Stimulated activated CD8-positive, alpha-beta memory T cell treated with anti-CD3 and anti-CD28 coated beads, Interleukin-12 subunit alpha, Interleukin-12 subunit beta, amount 100 ng/mL, for 24 hours (primary cell): Measurements from ENCODE around the gene HSPA1L.
A peak's percentile ranks its signal among the peaks of the same experiment; 100 is the strongest.

Experiments used
- DNase-seq: peaks from one replicate; pipeline ENCODE4 v3.0.0-alpha.2; 2020; ENCODE audit errors: extremely low read depth

HSPA1L gene

DNA sequence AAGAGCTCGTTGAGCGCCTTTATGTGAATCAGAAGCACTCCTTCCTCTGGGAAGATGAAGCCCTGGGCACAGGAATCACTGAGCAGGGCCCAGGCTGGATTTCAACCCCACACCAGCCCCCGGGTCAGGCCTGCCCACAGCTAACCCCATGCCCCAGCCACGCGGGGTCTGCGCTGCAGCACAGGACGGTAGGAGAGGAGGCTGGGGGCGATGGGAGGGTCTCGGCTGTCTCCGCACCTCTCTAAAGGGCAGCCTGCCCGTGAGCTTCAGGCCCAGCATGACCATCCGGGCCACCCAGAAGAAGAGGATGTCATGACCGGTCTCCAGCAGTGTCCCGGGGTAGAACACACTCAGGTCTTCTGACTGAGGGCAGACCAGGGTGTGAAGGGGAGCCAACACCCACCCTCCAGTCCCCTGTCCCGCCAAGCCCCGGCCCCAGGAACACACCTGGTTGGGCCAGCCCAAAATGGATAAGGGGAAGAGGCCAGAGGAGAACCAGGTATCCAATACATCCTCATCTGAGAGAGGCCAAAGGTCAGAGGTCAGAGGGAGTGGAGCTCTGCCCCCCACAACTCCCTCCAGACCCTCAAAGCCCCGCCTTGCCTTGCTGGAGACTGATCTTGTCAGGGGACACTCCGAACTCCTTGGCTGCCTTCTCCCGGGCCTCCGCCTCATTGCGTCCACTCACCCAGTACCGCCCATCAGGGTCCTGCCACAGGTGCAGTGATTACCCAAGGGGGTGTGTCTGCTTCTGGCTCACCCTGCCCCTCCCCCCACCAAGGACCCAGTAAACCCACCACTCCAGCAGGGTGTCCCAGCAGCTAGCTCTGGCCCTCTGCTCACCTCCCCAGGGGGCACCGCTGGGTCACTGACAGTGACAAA, 33.6 kb downstream of the HSPA1L start:
- DNase-seq, result no peak

GRCh38 chr6:31780507-31781243, 34.4 kb downstream of the HSPA1L start:
- DNase-seq, result no peak

GRCh38 chr6:31779908-31780307, 35.2 kb downstream of the HSPA1L start:
- DNase-seq, result no peak

GRCh38 chr6:31778999-31779885, 35.8 kb downstream of the HSPA1L start:
- DNase-seq, result no peak

GRCh38 chr6:31778193-31778592, 36.9 kb downstream of the HSPA1L start:
- no peak for DNase-seq

DNA sequence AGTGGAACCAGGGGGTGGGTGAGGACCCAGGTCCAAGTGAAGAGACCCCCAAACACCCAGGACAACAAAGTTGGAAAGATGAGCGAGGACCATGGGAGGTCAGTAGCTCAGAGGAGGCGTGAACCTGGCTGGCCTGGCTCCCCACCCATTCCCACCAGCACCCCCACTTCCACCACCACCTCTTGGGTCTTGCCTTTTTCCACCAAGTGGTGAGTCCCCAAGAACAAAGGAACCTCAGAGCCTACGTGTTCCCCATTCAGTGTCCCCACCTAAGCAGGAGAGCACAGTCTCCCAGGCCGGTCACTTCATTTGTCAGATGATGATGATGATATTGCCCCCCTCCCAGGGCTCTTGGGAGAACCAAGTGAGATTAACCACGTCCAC, 37.4 kb downstream of the HSPA1L start:
- DNase-seq, result no peak

- peak; percentile 40 for DNase-seq
Observed at GRCh38 chr6:31776989-31777666, 38.0 kb downstream of the HSPA1L start, which contains the start of gene VWA7. Gene VWA7, minus strand, starts transcription at chr6:31777328. Its CDS starts 549 bp downstream, at chr6:31776779.

- DNase-seq, result no peak
Observed at GRCh38 chr6:31776485-31776988, 38.5 kb downstream of the HSPA1L start.

DNA sequence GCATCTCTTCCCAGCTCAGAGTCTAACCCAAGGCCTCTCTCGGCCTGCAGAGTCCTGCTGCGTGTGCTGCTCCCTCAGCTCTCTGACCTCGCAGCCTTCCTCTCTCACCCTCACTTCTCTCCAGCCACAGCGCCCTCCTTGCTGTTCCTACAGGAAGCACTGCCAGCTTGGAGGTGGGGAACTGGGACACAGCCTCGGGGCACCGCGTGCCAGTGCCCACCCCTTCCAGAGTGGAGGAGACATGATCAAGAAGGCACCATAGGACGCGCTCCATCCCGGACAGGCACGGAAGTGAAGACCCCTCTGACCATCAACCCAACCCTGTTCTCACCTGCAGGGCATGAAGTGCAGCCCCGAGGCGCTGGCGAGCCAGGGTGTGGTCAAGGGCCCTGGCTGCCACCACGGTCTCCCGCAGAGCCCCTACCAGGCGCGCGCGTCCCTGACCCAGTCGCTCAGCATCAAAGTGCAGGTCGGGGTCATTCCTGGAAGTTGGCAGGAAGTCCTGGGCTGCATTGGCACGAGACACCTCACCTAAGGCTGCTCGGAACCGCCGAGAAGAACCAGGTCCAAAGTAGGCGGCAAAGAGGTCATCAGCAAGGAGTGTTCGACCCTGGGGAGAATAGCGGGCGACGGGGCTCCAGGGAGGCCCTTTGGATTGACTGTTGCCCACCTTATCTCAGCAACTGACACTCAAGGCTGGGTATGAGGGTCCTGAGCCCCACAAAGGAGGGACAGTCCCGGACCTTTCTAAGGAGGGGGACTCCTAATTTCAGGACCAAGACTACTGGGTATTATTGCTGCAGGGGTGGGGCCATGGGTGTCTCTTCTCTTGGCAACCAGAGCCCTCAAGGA, 39.2 kb downstream of the HSPA1L start:
- DNase-seq, result no peak

DNA sequence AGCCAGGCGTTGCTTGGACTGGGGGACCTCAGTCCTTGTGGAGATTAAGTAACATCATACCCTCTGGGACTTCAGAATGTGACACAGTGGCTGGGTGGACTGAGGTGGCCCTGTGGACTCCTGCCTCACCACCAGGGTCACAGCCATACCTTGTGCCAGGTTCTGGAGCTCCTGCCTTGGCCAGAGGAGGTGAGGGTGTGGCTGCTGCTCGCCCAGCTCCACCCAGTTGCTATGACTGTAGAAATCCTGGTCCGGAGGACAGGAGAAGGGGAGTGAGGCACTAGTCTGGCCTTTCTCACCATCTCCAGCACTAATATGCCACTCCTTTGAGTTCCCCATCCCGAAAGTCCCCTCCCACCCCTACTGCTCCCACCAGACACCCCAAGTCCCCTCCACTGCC, 39.9 kb downstream of the HSPA1L start:
- no peak for DNase-seq

- DNase-seq, result no peak
Observed at GRCh38 chr6:31771992-31772358, 43.1 kb downstream of the HSPA1L start.

DNA sequence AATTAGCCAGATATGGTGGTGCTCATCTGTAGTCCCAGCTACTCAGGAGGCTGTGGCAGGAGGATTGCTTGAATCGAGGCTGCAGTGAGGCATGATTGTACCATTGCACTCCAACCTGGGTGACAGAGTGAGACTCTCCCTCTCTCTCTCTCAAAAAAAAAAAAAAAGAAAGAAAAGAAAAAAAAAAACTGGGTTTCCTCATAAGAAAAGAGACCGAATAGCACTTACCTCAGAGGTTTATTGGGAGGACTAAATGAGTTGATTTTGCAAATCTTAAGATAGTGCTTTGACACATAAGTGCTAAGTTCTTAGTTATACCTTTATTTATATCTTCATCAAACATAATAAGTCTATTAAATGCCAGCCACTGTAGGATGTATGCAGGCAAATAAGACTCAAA, 44.2 kb downstream of the HSPA1L start:
- DNase-seq, result no peak

DNA sequence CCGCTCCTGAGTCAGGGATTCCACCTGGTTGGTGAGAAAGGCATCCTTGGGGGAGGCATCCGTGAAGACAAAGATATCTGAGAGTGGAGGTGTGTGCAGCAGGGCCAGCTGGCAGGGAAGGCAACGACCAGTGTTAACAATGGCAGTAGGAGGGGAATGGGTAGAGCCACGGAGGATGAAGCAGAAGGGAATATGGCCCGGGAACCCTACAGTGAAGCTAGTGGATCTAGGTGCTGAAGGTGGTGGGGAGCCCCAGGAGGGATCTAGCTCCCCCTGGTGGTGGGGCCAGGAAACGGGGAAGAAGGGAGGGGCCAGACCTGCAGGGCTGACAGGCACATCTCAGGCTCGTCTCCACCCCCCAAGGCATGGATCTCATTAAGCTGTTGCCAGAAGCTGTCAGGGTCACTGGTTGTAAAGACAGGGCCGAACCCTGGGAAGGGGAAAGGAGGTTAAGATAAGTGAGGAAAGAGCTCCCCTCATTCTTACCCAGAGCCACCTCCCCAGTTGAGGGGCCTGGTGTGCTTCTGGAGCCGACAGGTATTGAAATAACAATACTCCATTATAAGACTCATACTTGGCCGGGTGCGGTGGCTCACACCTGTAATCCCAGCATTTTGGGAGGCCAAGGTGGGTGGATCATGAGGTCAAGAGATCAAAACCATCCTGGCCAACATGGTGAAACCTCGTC, 45.3 kb downstream of the HSPA1L start:
- DNase-seq, result peak; percentile 49

DNA sequence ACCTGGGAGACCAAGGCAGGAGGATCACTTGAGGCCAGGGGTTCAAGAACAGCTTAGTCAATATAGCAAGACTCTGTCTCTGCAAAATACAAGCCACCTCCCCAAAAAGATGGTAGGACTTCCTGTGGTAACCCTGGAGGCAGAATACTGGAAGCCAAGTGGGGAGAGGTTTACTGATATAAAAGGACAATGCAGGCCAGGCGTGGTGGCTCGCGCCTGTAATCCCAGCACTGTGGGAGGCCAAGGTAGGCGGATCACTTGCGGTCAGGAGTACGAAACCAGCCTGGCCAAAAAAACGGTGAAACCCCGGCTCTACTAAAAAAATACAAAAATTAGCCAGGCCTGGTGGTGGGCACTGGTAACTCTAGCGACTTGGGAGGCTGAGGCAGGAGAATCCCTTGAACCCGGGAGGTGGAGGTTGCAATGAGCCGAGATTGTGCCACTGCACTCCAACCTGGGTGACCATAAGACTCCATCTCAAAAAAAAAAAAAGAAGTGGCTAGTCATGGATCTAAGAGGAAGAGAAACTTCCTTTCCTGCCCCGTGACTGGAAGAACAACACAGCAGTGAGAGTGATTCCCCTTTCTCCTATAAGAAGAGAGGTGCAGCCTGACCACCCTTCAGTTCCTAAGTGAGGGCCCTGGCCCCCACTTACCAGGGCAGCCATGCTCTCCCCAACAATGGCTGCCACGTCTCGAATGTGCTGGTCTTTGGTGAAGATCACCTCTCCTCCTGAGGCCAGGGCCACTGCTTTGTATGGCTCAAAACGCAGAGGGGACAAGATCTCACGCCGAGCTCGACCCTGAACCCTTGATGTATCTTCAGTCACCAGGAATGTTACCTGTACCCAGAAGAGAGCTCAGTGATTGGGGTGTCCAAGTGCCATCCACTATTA, 46.5 kb downstream of the HSPA1L start:
- no peak for DNase-seq

GRCh38 chr6:31767096-31767645, 47.9 kb downstream of the HSPA1L start:
- DNase-seq, result no peak

DNA sequence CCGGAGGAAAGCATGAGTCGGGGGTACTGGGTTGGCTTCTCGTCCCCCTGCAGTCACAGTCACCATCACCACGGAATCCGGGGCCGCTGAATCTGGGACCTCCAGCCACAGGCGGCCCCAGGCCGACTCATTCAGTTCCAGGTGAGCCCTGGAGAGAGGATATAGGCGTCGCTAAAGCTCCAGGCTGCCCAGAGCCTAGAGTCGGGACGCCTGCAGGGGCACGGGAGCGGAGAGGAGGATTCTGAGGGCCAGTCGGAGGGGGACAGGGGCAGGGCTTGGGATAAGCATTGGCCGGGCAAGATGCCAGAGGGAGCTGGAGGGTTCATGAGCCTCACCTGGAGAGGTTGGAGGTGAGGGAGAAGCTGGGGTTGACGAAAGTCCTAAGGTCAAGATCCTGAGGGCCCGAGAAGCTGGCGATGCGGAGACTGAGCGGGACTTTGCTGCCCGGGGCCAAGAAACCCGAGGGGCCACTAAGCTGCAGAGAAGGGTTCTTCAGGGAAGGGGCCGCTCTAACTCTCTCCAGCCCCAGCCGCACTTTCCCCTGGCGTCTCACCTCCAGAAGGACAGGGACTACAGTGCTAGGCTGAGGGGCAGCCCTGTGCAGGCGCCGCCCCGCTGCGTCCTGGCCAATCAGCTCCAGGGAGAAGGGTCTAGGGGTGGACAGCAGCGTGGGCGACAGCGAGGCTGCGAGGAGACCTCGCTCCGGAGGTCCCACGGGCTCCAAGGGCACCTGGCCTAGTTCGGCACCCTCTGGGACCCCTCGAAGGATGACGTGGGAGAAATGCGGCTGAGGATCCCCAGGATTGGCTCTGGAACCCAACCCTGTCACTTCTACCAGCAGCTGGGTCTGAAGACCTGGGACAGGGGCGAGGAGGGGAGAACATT, 48.9 kb downstream of the HSPA1L start:
- no peak for DNase-seq

- no peak for DNase-seq
Observed at GRCh38 chr6:31765559-31765909, 49.5 kb downstream of the HSPA1L start.
